HepG2 (cell line): Measurements from ENCODE around the gene BPHL. TPM values are rescaled to one million over a fixed set of nuclear protein-coding genes. Genes with fewer than 3 reads are reported as not detected.
A peak's percentile ranks its signal among the peaks of the same experiment; 100 is the strongest.

Experiments used
- AKAP8 ChIP-seq: sonication (generic); formaldehyde crosslinking; IDR thresholded peaks from 2 replicates; pipeline ENCODE4 v1.5.1; 2020; ENCODE audit warnings: mild to moderate bottlenecking, missing genetic modification reagents
- CCDC6 ChIP-seq: sonication (generic); formaldehyde crosslinking; IDR thresholded peaks from 2 replicates; pipeline ENCODE4 v1.8.1; 2022; ENCODE audit warnings: mild to moderate bottlenecking, missing genetic modification reagents, moderate library complexity
- CENPT ChIP-seq: sonication (generic); formaldehyde crosslinking; IDR thresholded peaks from 2 replicates; pipeline ENCODE4 v1.8.0; 2022; ENCODE audit warnings: low read depth, mild to moderate bottlenecking, moderate library complexity, missing genetic modification reagents
- FOXJ3 ChIP-seq: sonication (generic); formaldehyde crosslinking; IDR thresholded peaks from 2 replicates; pipeline ENCODE4 v1.4.0; 2020; ENCODE audit warnings: missing genetic modification reagents, mild to moderate bottlenecking, borderline replicate concordance
- GATA4 ChIP-seq: sonication (generic); IDR thresholded peaks from 2 replicates; pipeline ENCODE4 v1.6.1; 2016; ENCODE audit warnings: antibody characterized with exemption, low read depth, borderline replicate concordance
- MAFG ChIP-seq: sonication (generic); formaldehyde crosslinking; IDR thresholded peaks from 2 replicates; pipeline ENCODE4 v1.5.1; 2020; ENCODE audit warnings: mild to moderate bottlenecking, missing genetic modification reagents
- MED13 ChIP-seq: sonication (generic); formaldehyde crosslinking; IDR thresholded peaks from 2 replicates; pipeline ENCODE4 v1.5.0; 2020; ENCODE audit warnings: missing genetic modification reagents
- MED8 ChIP-seq: sonication (generic); formaldehyde crosslinking; IDR thresholded peaks from 2 replicates; pipeline ENCODE4 v1.8.1; 2023; ENCODE audit warnings: mild to moderate bottlenecking, missing genetic modification reagents; ENCODE audit not compliant: insufficient replicate concordance
- MIXL1 ChIP-seq: IDR thresholded peaks from 2 replicates; pipeline ENCODE4 v1.6.1; 2016
- PCBP1 ChIP-seq: fragments of 200-400 bp; formaldehyde crosslinking; IDR thresholded peaks from 2 replicates; pipeline ENCODE4 v1.6.1; 2017; ENCODE audit warnings: mild to moderate bottlenecking, low read depth, low read length, borderline replicate concordance
- POLR2AphosphoS5 ChIP-seq: IDR thresholded peaks from 2 replicates; pipeline ENCODE4 v1.6.1; 2012; ENCODE audit warnings: low read depth, low read length
- TCF12 ChIP-seq, 2 experiments: fragments of 450-650 bp in 1 of 2; sonication (generic) in 1 of 2; formaldehyde crosslinking in 1 of 2; IDR thresholded peaks; 2 replicates each; pipeline versions ENCODE4 v1.6.1 to v1.8.0; 2017 to 2022; ENCODE audit warnings: antibody characterized with exemption in 1 of 2, mild to moderate bottlenecking in 1 of 2, missing genetic modification reagents in 1 of 2, moderate library complexity in 1 of 2
- XBP1 ChIP-seq: sonication (generic); formaldehyde crosslinking; IDR thresholded peaks from 2 replicates; pipeline ENCODE4 v1.5.0; 2020; ENCODE audit warnings: missing genetic modification reagents
- ZNF235 ChIP-seq: sonication (generic); formaldehyde crosslinking; IDR thresholded peaks from 2 replicates; pipeline ENCODE4 v1.8.1; 2023; ENCODE audit warnings: mild to moderate bottlenecking, missing genetic modification reagents, borderline replicate concordance
- ZNF777 ChIP-seq: sonication (generic); formaldehyde crosslinking; IDR thresholded peaks from 2 replicates; pipeline ENCODE4 v1.4.0; 2020; ENCODE audit warnings: missing genetic modification reagents
- ZNF883 ChIP-seq: sonication (generic); formaldehyde crosslinking; IDR thresholded peaks from 2 replicates; pipeline ENCODE4 v1.5.1; 2020; ENCODE audit warnings: mild to moderate bottlenecking, missing genetic modification reagents; ENCODE audit errors: not compliant biosample characterization
- polyA plus RNA-seq, 8 experiments: library from polyadenylated mRNA; depleted of rRNA in 3 of 8; stranded (reverse) in 7 of 8; unstranded in 1 of 8; fragments of >200 nt; fragmentation: Illumina TruSeq in 4 of 8; extraction: Trizol in 4 of 8; gene quantifications; 2 replicates each; pipeline versions ENCODE4 v1.2.1 to v1.2.3, GENCODE V29; 2011 to 2016; ENCODE audit warnings: low read depth in 4 of 8, missing spikeins in 1 of 8, mixed read lengths in 1 of 8; ENCODE audit not compliant: insufficient read depth in 1 of 8
- total RNA-seq, 5 experiments: library from RNA; depleted of rRNA; stranded (reverse); fragments of >200 nt; fragmentation: Illumina TruSeq; extraction: Trizol; gene quantifications; 2 replicates each; pipeline ENCODE4 v1.2.3, GENCODE V29; 2016; ENCODE audit warnings: low read depth in 1 of 5
- TF ChIP-seq, protein P1 (sequence below): IDR thresholded peaks from 2 replicates; pipeline ENCODE4 v1.6.1; 2016; ENCODE audit warnings: low read depth, borderline replicate concordance
- TF ChIP-seq, protein P2 (sequence below): sonication (generic); formaldehyde crosslinking; IDR thresholded peaks from 2 replicates; pipeline ENCODE4 v1.5.1; 2020; ENCODE audit warnings: mild to moderate bottlenecking, missing genetic modification reagents, borderline replicate concordance
- TF ChIP-seq, protein P3 (sequence below): sonication (generic); formaldehyde crosslinking; IDR thresholded peaks from 2 replicates; pipeline ENCODE4 v1.4.0; 2020; ENCODE audit warnings: missing genetic modification reagents, borderline replicate concordance

Gene BPHL
- total and polyA plus RNA-seq, 2 of the 13 experiments (the other 11 are each of a cell fraction or from before 2014, with no cell fraction given) = 37.8 to 39.5 TPM

DNA sequence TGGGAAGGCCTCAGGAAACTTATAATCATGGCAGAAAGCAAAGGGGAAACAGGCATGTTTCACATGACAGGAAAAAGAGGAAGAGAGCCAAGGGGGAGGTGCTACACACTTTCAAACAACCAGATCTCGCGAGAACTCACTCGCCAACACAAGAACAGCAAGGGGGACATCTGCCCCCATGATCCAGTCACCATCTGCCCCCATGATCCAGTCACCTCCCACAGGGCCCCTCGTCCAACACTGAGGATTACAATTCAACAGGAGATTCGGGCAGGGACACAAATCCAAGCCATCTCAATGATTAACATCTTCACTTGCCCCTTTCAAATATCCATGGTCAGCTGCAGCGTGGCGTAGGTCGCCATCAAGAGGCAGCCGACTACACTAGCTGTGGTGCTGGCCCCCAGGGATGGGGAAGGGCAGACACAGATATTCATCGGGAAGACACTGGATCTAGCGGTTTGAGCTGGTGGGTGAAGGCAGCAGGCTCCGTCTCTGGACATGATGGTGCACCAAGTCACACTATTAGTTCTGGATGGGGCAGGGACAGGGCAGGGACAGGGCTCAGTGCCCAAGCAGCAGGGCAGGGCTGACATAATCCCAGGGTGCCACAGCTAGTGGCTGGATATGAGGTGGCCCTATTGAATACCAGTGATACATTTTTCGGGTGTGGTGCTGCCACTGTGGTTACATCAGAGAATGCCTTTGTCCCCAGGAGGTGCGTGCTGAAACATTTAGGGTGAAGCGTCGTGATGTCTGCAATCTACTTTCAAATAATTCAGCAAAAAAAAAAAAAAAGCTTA is 77.4 kb downstream of the BPHL start (continued):
- no peak for TF ChIP-seq MAFG (CRISPR knock-in tag)
- TF ChIP-seq MIXL1 (CRISPR knock-in tag) = no peak; the same call in 1 of the 2 replicates
- TF ChIP-seq MED8 (CRISPR knock-in tag) = no peak
- TF ChIP-seq, protein P1, sequence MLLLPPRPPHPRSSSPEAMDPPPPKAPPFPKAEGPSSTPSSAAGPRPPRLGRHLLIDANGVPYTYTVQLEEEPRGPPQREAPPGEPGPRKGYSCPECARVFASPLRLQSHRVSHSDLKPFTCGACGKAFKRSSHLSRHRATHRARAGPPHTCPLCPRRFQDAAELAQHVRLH (CRISPR knock-in tag) = peak; percentile 35; the same call in 1 of the 2 replicates
- no peak for TF ChIP-seq TCF12 (IDR thresholded peaks at IDR 0.05)
- no peak for TF ChIP-seq TCF12 (CRISPR knock-in tag; IDR thresholded peaks at IDR 0.05)
- no peak for TF ChIP-seq ZNF777 (CRISPR knock-in tag)
- TF ChIP-seq GATA4 = 0 out of 2 replicates have a peak, but pooled peaks have one; percentile 32
- TF ChIP-seq ZNF883 = peak; percentile 70
- TF ChIP-seq CENPT (CRISPR knock-in tag) = no peak
- TF ChIP-seq, protein P2, sequence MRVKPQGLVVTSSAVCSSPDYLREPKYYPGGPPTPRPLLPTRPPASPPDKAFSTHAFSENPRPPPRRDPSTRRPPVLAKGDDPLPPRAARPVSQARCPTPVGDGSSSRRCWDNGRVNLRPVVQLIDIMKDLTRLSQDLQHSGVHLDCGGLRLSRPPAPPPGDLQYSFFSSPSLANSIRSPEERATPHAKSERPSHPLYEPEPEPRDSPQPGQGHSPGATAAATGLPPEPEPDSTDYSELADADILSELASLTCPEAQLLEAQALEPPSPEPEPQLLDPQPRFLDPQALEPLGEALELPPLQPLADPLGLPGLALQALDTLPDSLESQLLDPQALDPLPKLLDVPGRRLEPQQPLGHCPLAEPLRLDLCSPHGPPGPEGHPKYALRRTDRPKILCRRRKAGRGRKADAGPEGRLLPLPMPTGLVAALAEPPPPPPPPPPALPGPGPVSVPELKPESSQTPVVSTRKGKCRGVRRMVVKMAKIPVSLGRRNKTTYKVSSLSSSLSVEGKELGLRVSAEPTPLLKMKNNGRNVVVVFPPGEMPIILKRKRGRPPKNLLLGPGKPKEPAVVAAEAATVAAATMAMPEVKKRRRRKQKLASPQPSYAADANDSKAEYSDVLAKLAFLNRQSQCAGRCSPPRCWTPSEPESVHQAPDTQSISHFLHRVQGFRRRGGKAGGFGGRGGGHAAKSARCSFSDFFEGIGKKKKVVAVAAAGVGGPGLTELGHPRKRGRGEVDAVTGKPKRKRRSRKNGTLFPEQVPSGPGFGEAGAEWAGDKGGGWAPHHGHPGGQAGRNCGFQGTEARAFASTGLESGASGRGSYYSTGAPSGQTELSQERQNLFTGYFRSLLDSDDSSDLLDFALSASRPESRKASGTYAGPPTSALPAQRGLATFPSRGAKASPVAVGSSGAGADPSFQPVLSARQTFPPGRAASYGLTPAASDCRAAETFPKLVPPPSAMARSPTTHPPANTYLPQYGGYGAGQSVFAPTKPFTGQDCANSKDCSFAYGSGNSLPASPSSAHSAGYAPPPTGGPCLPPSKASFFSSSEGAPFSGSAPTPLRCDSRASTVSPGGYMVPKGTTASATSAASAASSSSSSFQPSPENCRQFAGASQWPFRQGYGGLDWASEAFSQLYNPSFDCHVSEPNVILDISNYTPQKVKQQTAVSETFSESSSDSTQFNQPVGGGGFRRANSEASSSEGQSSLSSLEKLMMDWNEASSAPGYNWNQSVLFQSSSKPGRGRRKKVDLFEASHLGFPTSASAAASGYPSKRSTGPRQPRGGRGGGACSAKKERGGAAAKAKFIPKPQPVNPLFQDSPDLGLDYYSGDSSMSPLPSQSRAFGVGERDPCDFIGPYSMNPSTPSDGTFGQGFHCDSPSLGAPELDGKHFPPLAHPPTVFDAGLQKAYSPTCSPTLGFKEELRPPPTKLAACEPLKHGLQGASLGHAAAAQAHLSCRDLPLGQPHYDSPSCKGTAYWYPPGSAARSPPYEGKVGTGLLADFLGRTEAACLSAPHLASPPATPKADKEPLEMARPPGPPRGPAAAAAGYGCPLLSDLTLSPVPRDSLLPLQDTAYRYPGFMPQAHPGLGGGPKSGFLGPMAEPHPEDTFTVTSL (CRISPR knock-in tag) = no peak; the same call in 1 of the 2 replicates
- TF ChIP-seq MED13 (CRISPR knock-in tag) = no peak
- no peak for TF ChIP-seq PCBP1
- no peak for TF ChIP-seq ZNF235
- no peak for TF ChIP-seq AKAP8 (CRISPR knock-in tag)
- TF ChIP-seq FOXJ3 (CRISPR knock-in tag) = no peak
- TF ChIP-seq, protein P3, sequence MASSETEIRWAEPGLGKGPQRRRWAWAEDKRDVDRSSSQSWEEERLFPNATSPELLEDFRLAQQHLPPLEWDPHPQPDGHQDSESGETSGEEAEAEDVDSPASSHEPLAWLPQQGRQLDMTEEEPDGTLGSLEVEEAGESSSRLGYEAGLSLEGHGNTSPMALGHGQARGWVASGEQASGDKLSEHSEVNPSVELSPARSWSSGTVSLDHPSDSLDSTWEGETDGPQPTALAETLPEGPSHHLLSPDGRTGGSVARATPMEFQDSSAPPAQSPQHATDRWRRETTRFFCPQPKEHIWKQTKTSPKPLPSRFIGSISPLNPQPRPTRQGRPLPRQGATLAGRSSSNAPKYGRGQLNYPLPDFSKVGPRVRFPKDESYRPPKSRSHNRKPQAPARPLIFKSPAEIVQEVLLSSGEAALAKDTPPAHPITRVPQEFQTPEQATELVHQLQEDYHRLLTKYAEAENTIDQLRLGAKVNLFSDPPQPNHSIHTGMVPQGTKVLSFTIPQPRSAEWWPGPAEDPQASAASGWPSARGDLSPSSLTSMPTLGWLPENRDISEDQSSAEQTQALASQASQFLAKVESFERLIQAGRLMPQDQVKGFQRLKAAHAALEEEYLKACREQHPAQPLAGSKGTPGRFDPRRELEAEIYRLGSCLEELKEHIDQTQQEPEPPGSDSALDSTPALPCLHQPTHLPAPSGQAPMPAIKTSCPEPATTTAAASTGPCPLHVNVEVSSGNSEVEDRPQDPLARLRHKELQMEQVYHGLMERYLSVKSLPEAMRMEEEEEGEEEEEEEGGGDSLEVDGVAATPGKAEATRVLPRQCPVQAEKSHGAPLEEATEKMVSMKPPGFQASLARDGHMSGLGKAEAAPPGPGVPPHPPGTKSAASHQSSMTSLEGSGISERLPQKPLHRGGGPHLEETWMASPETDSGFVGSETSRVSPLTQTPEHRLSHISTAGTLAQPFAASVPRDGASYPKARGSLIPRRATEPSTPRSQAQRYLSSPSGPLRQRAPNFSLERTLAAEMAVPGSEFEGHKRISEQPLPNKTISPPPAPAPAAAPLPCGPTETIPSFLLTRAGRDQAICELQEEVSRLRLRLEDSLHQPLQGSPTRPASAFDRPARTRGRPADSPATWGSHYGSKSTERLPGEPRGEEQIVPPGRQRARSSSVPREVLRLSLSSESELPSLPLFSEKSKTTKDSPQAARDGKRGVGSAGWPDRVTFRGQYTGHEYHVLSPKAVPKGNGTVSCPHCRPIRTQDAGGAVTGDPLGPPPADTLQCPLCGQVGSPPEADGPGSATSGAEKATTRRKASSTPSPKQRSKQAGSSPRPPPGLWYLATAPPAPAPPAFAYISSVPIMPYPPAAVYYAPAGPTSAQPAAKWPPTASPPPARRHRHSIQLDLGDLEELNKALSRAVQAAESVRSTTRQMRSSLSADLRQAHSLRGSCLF (CRISPR knock-in tag) = no peak
- TF ChIP-seq XBP1 (CRISPR knock-in tag) = no peak
- TF ChIP-seq CCDC6 = no peak
- TF ChIP-seq POLR2AphosphoS5 = peak; percentile 85; the same call in 1 of the 2 replicates
